Activated gamma-delta T cell (primary cell): ENCODE results near the gene NCR1.
"Not testable (repeated sequence)": the region's sequence is repeated elsewhere in the genome, so short reads cannot be mapped to it uniquely, and the experiment has no call there.

Source experiments
- DNase-seq: peaks from one replicate; lab custom pipeline; 2025; lab: John Stamatoyannopoulos, UW
- total RNA-seq, 2 donors: gene quantifications; one replicate each; lab custom pipeline; 2026; lab: John Stamatoyannopoulos, UW

NCR1 gene
- total RNA-seq: 3.2 to 5.2 reads per million in 2 donors

GRCh38 chr19:54905803-54906511 is at the start of gene NCR1:
Gene NCR1, plus strand, starts transcription at chr19:54906148. Its CDS starts 40 bp downstream, at chr19:54906188.
- no peak for DNase-seq

GRCh38 chr19:54858476-54858875 is 47.5 kb upstream of the NCR1 start:
- not testable (repeated sequence) for DNase-seq

GRCh38 chr19:54859421-54859820 is 46.5 kb upstream of the NCR1 start:
- DNase-seq: not testable (repeated sequence)

GRCh38 chr19:54863459-54863858 is 42.5 kb upstream of the NCR1 start:
- not testable (repeated sequence) for DNase-seq

- DNase-seq: no peak
Observed at GRCh38 chr19:54871696-54872095, 34.3 kb upstream of the NCR1 start.

GRCh38 chr19:54873990-54874389 is 32.0 kb upstream of the NCR1 start, which contains the start of gene FCAR:
Gene FCAR, plus strand, starts transcription at chr19:54874235. Its CDS starts 55 bp downstream, at chr19:54874290.
- no peak for DNase-seq

GRCh38 chr19:54875506-54875905 is 30.4 kb upstream of the NCR1 start:
- DNase-seq: no peak

- DNase-seq: no peak
Observed at GRCh38 chr19:54877471-54877870, 28.5 kb upstream of the NCR1 start.

GRCh38 chr19:54881884-54882283 is 24.1 kb upstream of the NCR1 start:
- no peak for DNase-seq

GRCh38 chr19:54882758-54883157 is 23.2 kb upstream of the NCR1 start:
- DNase-seq: no peak

- DNase-seq: no peak
Observed at GRCh38 chr19:54883228-54883627, 22.7 kb upstream of the NCR1 start.

- DNase-seq: no peak
Observed at GRCh38 chr19:54888239-54888638, 17.7 kb upstream of the NCR1 start.

- no peak for DNase-seq
Observed at GRCh38 chr19:54889566-54889965, 16.4 kb upstream of the NCR1 start.

- no peak for DNase-seq
Observed at GRCh38 chr19:54893406-54893805, 12.5 kb upstream of the NCR1 start.

GRCh38 chr19:54894106-54894505 is 11.8 kb upstream of the NCR1 start:
- DNase-seq: not testable (repeated sequence)

- no peak for DNase-seq
Observed at GRCh38 chr19:54896036-54896435, 9.9 kb upstream of the NCR1 start.

- DNase-seq: not testable (repeated sequence)
Observed at GRCh38 chr19:54898685-54899084, 7.3 kb upstream of the NCR1 start.

GRCh38 chr19:54899646-54900045 is 6.3 kb upstream of the NCR1 start:
- DNase-seq: not testable (repeated sequence)

- DNase-seq: not testable (repeated sequence)
Observed at GRCh38 chr19:54901153-54901552, 4.8 kb upstream of the NCR1 start.

- no peak for DNase-seq
Observed at GRCh38 chr19:54902061-54902460, 3.9 kb upstream of the NCR1 start.

GRCh38 chr19:54903303-54903702 is 2.6 kb upstream of the NCR1 start:
- no peak for DNase-seq

GRCh38 chr19:54904261-54904660 is 1.7 kb upstream of the NCR1 start:
- not testable (repeated sequence) for DNase-seq

- no peak for DNase-seq
Observed at GRCh38 chr19:54905421-54905802, 536 bp upstream of the NCR1 start.

GRCh38 chr19:54906819-54907218 is 871 bp downstream of the NCR1 start:
- no peak for DNase-seq
